Lung (tissue), 12 donors: ENCODE measurements around the gene TRIOBP. TPM values are rescaled to one million over a fixed set of nuclear protein-coding genes. Genes with fewer than 3 reads are reported as not detected.
"Not testable (repeated sequence)": the region's sequence is repeated elsewhere in the genome, so short reads cannot be mapped to it uniquely, and the experiment has no call there.

Experiments
- ATAC-seq: fragments of 200-7000 bp; cut with Tn5 transposase; one replicate; pipeline ENCODE4 v1.9.1; 2020; ENCODE audit warnings: moderate number of reproducible peaks; ENCODE audit not compliant: insufficient read depth, low FRiP score
- DNase-seq, 3 donors: peaks; one replicate each; pipeline ENCODE4 v3.0.0-alpha.2; 2013 to 2017
- H3K27ac ChIP-seq, 2 donors: one replicate each; pipeline ENCODE4 v1.5.1; 2013; ENCODE audit warnings: mild to moderate bottlenecking in 2 of 2, moderate library complexity in 2 of 2, control low read depth in 1 of 2, inconsistent platforms in 1 of 2, low read depth in 1 of 2, low read length in 1 of 2
- H3K27me3 ChIP-seq, 3 donors: one replicate each; pipeline ENCODE4 v1.5.1; 2013; ENCODE audit warnings: low read length in 2 of 3; ENCODE audit not compliant: control insufficient read depth in 3 of 3, insufficient read depth in 3 of 3
- H3K36me3 ChIP-seq, 4 donors: one replicate each; pipeline ENCODE4 v1.5.1; 2013; ENCODE audit warnings: low read length in 4 of 4, mild to moderate bottlenecking in 1 of 4, moderate library complexity in 1 of 4; ENCODE audit not compliant: control insufficient read depth in 4 of 4, insufficient read depth in 4 of 4
- H3K4me1 ChIP-seq, 5 donors: one replicate each; pipeline ENCODE4 v1.5.1; 2013; ENCODE audit warnings: low read length in 5 of 5, mild to moderate bottlenecking in 2 of 5, moderate library complexity in 1 of 5; ENCODE audit not compliant: control insufficient read depth in 5 of 5, insufficient read depth in 5 of 5
- H3K4me3 ChIP-seq: one replicate; pipeline ENCODE4 v1.5.1; 2013; ENCODE audit warnings: mild to moderate bottlenecking, control low read depth, moderate library complexity
- H3K9ac ChIP-seq, 2 donors: one replicate each; pipeline ENCODE4 v1.5.1; 2013; ENCODE audit warnings: low read length in 2 of 2, control low read depth in 1 of 2; ENCODE audit not compliant: insufficient read depth in 1 of 2
- H3K9me3 ChIP-seq, 4 donors: one replicate each; pipeline ENCODE4 v1.5.1; 2013; ENCODE audit warnings: low read length in 3 of 4, mild to moderate bottlenecking in 1 of 4, moderate library complexity in 1 of 4; ENCODE audit not compliant: control insufficient read depth in 4 of 4, insufficient read depth in 3 of 4
- WGBS, 2 donors: extraction: QIAGEN DNeasy Blood & Tissue Kit; methylation state at CpG; one replicate each; pipeline ENCODE4 v1.1.7; 2013; 5-methylcytosine and 5-hydroxymethylcytosine counted together
- polyA plus RNA-seq, 2 donors: library from polyadenylated mRNA; stranded (reverse); fragments of 200-250 nt; gene quantifications; one replicate each; pipeline ENCODE4 v1.2.1, GENCODE V29; 2013
- total RNA-seq, 2 donors: library from RNA; depleted of rRNA in 1 of 2; stranded (reverse); fragments of >200 nt in 1 of 2; gene quantifications; one replicate each; pipeline ENCODE4 v1.2.1, GENCODE V29; 2014 to 2021
- TF ChIP-seq, protein P1 (sequence below): IDR thresholded peaks from 2 replicates; pipeline ENCODE4 v1.5.1; 2012; ENCODE audit warnings: mild to moderate bottlenecking; ENCODE audit errors: control extremely low read depth, extremely low read depth
- donor health status: control.
- donor health status: control.
- donor health status: Bipolar disorder and iron deficiency.
- donor health status: healthy.
- donor health status: DM: yes; HTN: yes; CAD: no.

Gene TRIOBP
- total and polyA plus RNA-seq, 4 donors = 37.1 to 105 (median 85.0) TPM

DNA sequence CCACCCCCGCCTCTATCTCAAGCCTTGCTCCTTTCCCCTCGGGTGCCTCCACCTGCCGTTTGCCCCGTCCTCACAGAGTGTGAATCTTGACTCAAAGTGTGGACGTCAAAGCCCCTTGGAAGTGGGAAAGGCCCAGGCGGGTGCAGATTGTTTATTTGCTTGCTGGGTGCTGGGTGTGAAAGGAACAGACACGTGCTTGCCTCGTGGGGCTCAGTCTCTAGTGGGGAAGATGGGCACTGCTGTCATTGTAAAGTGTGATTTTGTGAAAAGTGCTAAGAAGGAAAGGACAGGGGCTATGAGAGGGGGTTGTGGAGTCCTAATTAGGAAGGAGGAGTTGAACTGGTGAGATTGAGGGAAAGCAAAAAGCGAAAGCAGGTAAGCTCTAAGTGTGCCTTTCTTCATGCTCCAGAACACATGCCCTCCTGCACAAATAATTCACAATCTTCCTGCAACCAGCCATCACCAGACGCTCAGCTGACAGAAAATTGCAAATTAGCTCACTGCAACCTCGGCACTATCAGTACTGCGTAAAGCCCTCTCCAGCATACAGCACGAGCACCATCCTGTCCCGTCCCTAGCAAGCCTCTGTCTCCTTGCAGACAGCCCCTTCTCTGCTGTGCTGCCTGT, 101.1 kb downstream of the TRIOBP start:
- Histone ChIP-seq H3K9ac (no peak overlapping the region), H3K4me3 (no peak overlapping the region), H3K4me1 (peaks cover 0 to 5% (median 2%) of the 10 kb centered on the region in 5 donors), H3K9me3 (no peaks in the 10 kb centered on the region), H3K27ac (no peak overlapping the region), H3K27me3 (no peaks in the 10 kb centered on the region), H3K36me3 (no peaks in the 10 kb centered on the region)
- no peak for DNase-seq
- ATAC-seq = no peak
- TF ChIP-seq, protein P1, sequence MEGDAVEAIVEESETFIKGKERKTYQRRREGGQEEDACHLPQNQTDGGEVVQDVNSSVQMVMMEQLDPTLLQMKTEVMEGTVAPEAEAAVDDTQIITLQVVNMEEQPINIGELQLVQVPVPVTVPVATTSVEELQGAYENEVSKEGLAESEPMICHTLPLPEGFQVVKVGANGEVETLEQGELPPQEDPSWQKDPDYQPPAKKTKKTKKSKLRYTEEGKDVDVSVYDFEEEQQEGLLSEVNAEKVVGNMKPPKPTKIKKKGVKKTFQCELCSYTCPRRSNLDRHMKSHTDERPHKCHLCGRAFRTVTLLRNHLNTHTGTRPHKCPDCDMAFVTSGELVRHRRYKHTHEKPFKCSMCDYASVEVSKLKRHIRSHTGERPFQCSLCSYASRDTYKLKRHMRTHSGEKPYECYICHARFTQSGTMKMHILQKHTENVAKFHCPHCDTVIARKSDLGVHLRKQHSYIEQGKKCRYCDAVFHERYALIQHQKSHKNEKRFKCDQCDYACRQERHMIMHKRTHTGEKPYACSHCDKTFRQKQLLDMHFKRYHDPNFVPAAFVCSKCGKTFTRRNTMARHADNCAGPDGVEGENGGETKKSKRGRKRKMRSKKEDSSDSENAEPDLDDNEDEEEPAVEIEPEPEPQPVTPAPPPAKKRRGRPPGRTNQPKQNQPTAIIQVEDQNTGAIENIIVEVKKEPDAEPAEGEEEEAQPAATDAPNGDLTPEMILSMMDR = no peak
- WGBS, 2 donors = 64 to 69% methylated on average over 14 of the region's 14 CpGs

DNA sequence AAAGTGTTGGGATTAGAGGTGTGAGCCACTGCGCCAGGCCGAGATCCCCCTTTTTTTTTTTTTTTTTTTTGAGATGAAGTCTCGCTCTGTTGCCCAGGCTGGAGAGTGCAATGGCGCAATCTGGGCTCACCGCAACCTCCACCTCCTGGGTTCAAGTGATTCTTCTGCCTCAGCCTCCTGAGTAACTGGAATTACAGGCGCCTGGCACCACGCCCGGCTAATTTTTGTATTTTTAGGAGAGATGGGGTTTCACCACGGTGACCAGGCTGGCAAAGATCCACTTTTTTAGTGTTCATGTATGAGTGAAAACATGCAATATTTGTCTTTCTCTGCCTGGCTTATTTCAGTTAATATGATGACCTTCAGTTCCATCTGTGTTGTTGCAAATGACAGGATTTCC, 103.1 kb downstream of the TRIOBP start:
- 55 to 83% methylated on average over 9 of the region's 9 CpGs for WGBS, 2 donors
- H3K9ac ChIP-seq, H3K36me3 ChIP-seq, H3K27me3 ChIP-seq, DNase-seq, H3K9me3 ChIP-seq, H3K4me3 ChIP-seq, H3K27ac ChIP-seq, ATAC-seq: not testable (repeated sequence)
- H3K4me1 ChIP-seq = peaks cover 0 to 19% (median 8%) of the 10 kb centered on the region in 5 donors

DNA sequence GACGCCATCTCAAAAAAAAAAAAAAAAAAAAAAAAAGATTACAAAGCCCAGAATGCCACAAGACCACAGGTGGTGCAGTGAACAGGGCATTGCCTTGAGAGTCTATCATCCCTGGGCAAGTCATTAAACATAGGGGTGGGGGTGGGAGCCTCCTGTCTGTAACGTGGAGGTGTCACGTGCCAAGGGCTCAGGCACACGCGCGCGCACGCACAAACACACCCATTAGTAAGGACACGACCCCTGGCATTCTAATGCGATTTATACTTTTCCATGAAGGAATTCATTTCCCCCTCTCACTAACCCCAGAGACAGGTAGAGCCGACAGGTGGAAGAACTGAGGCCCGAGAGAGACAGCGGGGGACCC, 105.1 kb downstream of the TRIOBP start:
- Histone ChIP-seq H3K9me3 (no peaks in the 10 kb centered on the region), H3K36me3 (no peaks in the 10 kb centered on the region), H3K9ac (peak overlapping the region in 1 of 2 donors; percentile 19), H3K27me3 (no peaks in the 10 kb centered on the region), H3K4me1 (peaks cover 0 to 19% (median 8%) of the 10 kb centered on the region in 5 donors), H3K27ac (peak overlapping the region in 1 of 2 donors; percentile 75), H3K4me3 (peak overlapping the region; percentile 52)
- no peak for ATAC-seq
- TF ChIP-seq, protein P1 = no peak
- DNase-seq = peak; percentile 36 to 42 (median 39)
- WGBS, 2 donors = 1 to 8% methylated on average over 12 to 13 of the region's 13 CpGs

DNA sequence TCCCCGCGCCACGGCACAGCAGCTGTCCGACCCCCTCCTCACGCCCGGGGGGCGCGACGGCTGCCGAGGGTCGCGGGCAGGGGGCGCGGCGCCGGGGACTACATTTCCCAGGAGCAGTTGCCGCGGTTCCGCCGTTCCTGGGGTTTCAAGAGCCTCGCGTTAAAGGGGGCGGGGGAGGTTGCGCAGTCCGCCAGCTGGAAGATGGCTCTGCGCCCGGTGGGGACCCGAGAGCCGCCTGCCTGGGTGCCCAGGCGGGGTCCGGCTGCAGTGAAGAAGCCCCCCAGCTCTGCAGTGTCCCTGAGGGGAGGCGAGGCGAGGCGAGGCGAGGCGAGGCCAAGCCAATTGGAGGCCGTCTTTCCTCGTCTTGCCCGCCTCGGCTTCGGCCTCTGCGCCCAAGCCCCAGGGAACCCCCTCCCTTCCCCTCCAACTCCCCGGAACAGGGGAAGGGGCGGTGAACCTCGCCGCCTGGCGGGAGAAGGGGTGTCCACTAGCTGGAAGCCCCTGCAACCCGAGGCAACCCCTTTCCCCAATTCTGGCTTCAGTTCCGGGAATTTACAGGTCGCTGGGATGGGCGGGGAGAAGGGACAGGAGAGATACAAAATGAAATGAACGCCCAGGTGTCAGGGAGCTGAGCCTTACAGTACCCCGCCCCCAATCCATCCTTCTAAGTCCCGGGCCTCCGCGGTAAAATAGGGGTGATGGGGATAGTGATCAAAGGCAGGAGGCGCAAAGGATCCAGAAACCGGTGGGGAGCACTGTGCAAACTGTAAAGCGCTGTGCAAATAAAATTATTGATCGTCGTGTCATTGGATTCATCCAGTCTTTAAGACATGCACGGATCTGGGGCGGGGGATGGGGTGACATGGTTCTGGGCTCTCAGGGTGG, 105.7 kb downstream of the TRIOBP start:
- 1 to 2% methylated on average over 44 to 63 of the region's 63 CpGs for WGBS, 2 donors
- H3K27ac ChIP-seq = peak overlapping the region in 1 of 2 donors; percentile 75
- H3K4me3 ChIP-seq = peak overlapping the region; percentile 52
- peak overlapping the region in 1 of 2 donors; percentile 19 for H3K9ac ChIP-seq
- H3K36me3 ChIP-seq = no peaks in the 10 kb centered on the region
- H3K9me3 ChIP-seq = no peaks in the 10 kb centered on the region
- H3K4me1 ChIP-seq = peaks cover 0 to 19% (median 8%) of the 10 kb centered on the region in 5 donors
- ATAC-seq = no peak
- TF ChIP-seq, protein P1 = no peak
- peak; percentile 85 to 93 (median 88) for DNase-seq
- H3K27me3 ChIP-seq = no peaks in the 10 kb centered on the region
